Lower lobe of right lung (tissue), 2 donors: ENCODE measurements around the gene FN3K. TPM values are rescaled to one million over a fixed set of nuclear protein-coding genes. Genes with fewer than 3 reads are reported as not detected.

Source experiments
- ATAC-seq, 2 donors: fragments of 200-7000 bp; cut with Tn5 transposase; one replicate each; pipeline ENCODE4 v1.9.1; 2020 to 2022; ENCODE audit warnings: mild to moderate bottlenecking in 2 of 2, moderate library complexity in 2 of 2
- DNase-seq: peaks from one replicate; pipeline ENCODE4 v3.0.0-alpha.2; 2020
- H3K27ac ChIP-seq: fragments of 200-600 bp; one replicate; pipeline ENCODE4 v1.8.0; 2022
- H3K27me3 ChIP-seq: fragments of 200-600 bp; one replicate; pipeline ENCODE4 v1.8.0; 2022; ENCODE audit warnings: low read depth
- H3K36me3 ChIP-seq: fragments of 200-600 bp; one replicate; pipeline ENCODE4 v1.8.0; 2022; ENCODE audit warnings: mild to moderate bottlenecking
- H3K4me1 ChIP-seq: fragments of 200-600 bp; one replicate; pipeline ENCODE4 v1.8.0; 2022
- H3K4me3 ChIP-seq: fragments of 200-600 bp; one replicate; pipeline ENCODE4 v1.8.0; 2022; ENCODE audit warnings: mild to moderate bottlenecking
- H3K9me3 ChIP-seq: fragments of 200-600 bp; one replicate; pipeline ENCODE4 v1.8.0; 2022
- CTCF ChIP-seq: fragments of 200-600 bp; IDR thresholded peaks from one replicate; pipeline ENCODE4 v1.8.0; 2022; ENCODE audit warnings: antibody characterized with exemption, mild to moderate bottlenecking
- intact Hi-C: fragments of 100-400 bp; cut with DNase I; formaldehyde crosslinking; loops from one replicate; pipeline ENCODE4 v1.11.0; 2022
- total RNA-seq: library from RNA; stranded (reverse); fragmentation: NEBNext Ultra II Directional; extraction: Animal tissue kit (Norgen Biotek cat#: 25700); gene quantifications from one replicate; pipeline ENCODE4 v1.2.1, GENCODE V29; 2021
- donor health status: DM: no; HTN: yes; CAD: no; lungs with severe emphysema.

Gene FN3K
- total RNA-seq, 1 donor from 2014 or later = 27.9 TPM

- H3K27ac ChIP-seq = no peak overlapping the region
- TF ChIP-seq CTCF = no peak
- no peak for ATAC-seq
- H3K9me3 ChIP-seq = peaks cover 8% of the 10 kb centered on the region
- no peak overlapping the region for H3K4me3 ChIP-seq
- H3K36me3 ChIP-seq = no peaks in the 10 kb centered on the region
- H3K4me1 ChIP-seq = peaks cover 17% of the 10 kb centered on the region
- intact Hi-C loops = no loop called here
- no peak for DNase-seq
- no peaks in the 10 kb centered on the region for H3K27me3 ChIP-seq
Measured at GRCh38 chr17:82696259-82696658, 39.2 kb upstream of the FN3K start.

GRCh38 chr17:82696916-82697807 lies 38.3 kb upstream of the FN3K start:
- H3K36me3 ChIP-seq = no peaks in the 10 kb centered on the region
- peaks cover 8% of the 10 kb centered on the region for H3K9me3 ChIP-seq
- intact Hi-C loops = no loop called here
- ATAC-seq (peak in 1 of 2 donors; percentile 3), DNase-seq (no peak)
- H3K27ac ChIP-seq = no peak overlapping the region
- H3K4me3 ChIP-seq = peak overlapping the region; percentile 70
- TF ChIP-seq CTCF = no peak
- H3K4me1 ChIP-seq = peaks cover 17% of the 10 kb centered on the region
- no peaks in the 10 kb centered on the region for H3K27me3 ChIP-seq

- Histone ChIP-seq H3K27me3 (no peaks in the 10 kb centered on the region), H3K4me3 (peak overlapping the region; percentile 70), H3K4me1 (peaks cover 17% of the 10 kb centered on the region), H3K27ac (peak overlapping the region; percentile 31), H3K9me3 (peaks cover 8% of the 10 kb centered on the region), H3K36me3 (no peaks in the 10 kb centered on the region)
- intact Hi-C loops = no loop called here
- no peak for DNase-seq
- ATAC-seq = no peak
- no peak for TF ChIP-seq CTCF
Measured at GRCh38 chr17:82697808-82698064, 37.7 kb upstream of the FN3K start.

GRCh38 chr17:82698065-82698973 lies 37.1 kb upstream of the FN3K start, which contains the start of gene RAB40B:
Gene RAB40B (minus strand): TSS chr17:82698698. CDS start chr17:82698596, 102 bp downstream.
- peak; percentile 99 for DNase-seq
- Histone ChIP-seq H3K36me3 (no peaks in the 10 kb centered on the region), H3K27me3 (no peaks in the 10 kb centered on the region), H3K4me1 (peaks cover 17% of the 10 kb centered on the region), H3K4me3 (peak within 1 kb of the TSS; percentile 76), H3K9me3 (peaks cover 8% of the 10 kb centered on the region), H3K27ac (peak within 1 kb of the TSS; percentile 53)
- ATAC-seq = peak; percentile 99
- TF ChIP-seq CTCF = no peak
- intact Hi-C loops = no loop called here

GRCh38 chr17:82698974-82699442 lies 36.4 kb upstream of the FN3K start:
- peaks cover 17% of the 10 kb centered on the region for H3K4me1 ChIP-seq
- no peaks in the 10 kb centered on the region for H3K27me3 ChIP-seq
- intact Hi-C loops = no loop called here
- H3K9me3 ChIP-seq = peaks cover 8% of the 10 kb centered on the region
- DNase-seq (peak; percentile 54), ATAC-seq (no peak)
- no peaks in the 10 kb centered on the region for H3K36me3 ChIP-seq
- peak overlapping the region; percentile 76 for H3K4me3 ChIP-seq
- no peak for TF ChIP-seq CTCF
- H3K27ac ChIP-seq = peak overlapping the region; percentile 53
